Esophagus muscularis mucosa (tissue), 4 donors: Measurements from ENCODE around the gene MAFB.

Experiments used
- EP300 ChIP-seq: sonication (generic); formaldehyde crosslinking; IDR thresholded peaks from one replicate; pipeline ENCODE4 v1.6.1; 2017; ENCODE audit warnings: antibody characterized with exemption
- POLR2A ChIP-seq: fragments of 450-650 bp; IDR thresholded peaks from one replicate; pipeline ENCODE4 v1.6.1; 2017; ENCODE audit warnings: antibody characterized with exemption, moderate library complexity, mild to moderate bottlenecking, low read depth
- POLR2AphosphoS5 ChIP-seq, 2 donors: sonication (generic); formaldehyde crosslinking; IDR thresholded peaks; one replicate each; pipeline ENCODE4 v1.6.1; 2017; ENCODE audit warnings: antibody characterized with exemption in 2 of 2
- TF ChIP-seq, protein P1 (sequence below), 3 experiments: fragments of 200-600 bp in 2 of 3; fragments of 450-650 bp in 1 of 3; sonication (generic) in 2 of 3; IDR thresholded peaks; one replicate each; pipeline ENCODE4 v1.5.1; 2017 to 2019; ENCODE audit warnings: antibody characterized with exemption in 3 of 3, mild to moderate bottlenecking in 2 of 3, moderate library complexity in 1 of 3

DNA sequence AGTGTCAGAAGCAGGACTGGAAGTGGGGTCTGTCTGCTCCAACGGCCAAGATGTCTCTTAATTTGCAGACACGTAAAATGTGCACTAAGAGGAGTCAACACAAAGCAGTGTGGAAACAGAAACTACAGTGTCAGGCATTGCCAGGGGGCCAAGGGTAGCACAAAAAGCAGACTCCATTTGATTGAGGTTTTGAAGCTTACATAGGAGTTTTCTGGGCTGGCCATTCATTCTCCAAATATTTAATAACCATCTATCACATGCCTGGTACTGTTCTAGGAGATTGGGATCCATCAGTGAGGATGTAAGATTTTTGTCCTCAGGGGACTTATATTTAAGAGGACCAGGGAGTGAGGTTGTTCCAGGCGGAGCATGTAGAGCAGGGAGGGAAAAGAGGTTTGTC, 29.5 kb downstream of the MAFB start:
- TF ChIP-seq, protein P1, sequence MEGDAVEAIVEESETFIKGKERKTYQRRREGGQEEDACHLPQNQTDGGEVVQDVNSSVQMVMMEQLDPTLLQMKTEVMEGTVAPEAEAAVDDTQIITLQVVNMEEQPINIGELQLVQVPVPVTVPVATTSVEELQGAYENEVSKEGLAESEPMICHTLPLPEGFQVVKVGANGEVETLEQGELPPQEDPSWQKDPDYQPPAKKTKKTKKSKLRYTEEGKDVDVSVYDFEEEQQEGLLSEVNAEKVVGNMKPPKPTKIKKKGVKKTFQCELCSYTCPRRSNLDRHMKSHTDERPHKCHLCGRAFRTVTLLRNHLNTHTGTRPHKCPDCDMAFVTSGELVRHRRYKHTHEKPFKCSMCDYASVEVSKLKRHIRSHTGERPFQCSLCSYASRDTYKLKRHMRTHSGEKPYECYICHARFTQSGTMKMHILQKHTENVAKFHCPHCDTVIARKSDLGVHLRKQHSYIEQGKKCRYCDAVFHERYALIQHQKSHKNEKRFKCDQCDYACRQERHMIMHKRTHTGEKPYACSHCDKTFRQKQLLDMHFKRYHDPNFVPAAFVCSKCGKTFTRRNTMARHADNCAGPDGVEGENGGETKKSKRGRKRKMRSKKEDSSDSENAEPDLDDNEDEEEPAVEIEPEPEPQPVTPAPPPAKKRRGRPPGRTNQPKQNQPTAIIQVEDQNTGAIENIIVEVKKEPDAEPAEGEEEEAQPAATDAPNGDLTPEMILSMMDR (IDR thresholded peaks at IDR 0.05): no peak
- TF ChIP-seq POLR2A: no peak
- no peak for TF ChIP-seq POLR2AphosphoS5 (IDR thresholded peaks at IDR 0.05)
- no peak for TF ChIP-seq EP300
